DND-41 (cell line): ENCODE data around the gene TIMM50.

Experiments
- ATAC-seq: fragments of 200-7000 bp; cut with Tn5 transposase; 3 replicates; pipeline ENCODE4 v1.9.1; 2021; ENCODE audit warnings: low read depth; ENCODE audit not compliant: insufficient read depth
- DNase-seq: peaks from one replicate; pipeline ENCODE4 v3.0.0-alpha.2; 2020
- H2AFZ ChIP-seq: 2 replicates; pipeline ENCODE4 v1.6.0; 2012; ENCODE audit warnings: low read depth, low read length
- H3K27ac ChIP-seq: 2 replicates; pipeline ENCODE4 v1.5.1; 2012; ENCODE audit warnings: low read length, inconsistent platforms
- H3K27me3 ChIP-seq: fragments of 200-600 bp; sonication (generic); 2 replicates; pipeline ENCODE4 v1.6.0; 2012; ENCODE audit warnings: low read length, mild to moderate bottlenecking, inconsistent platforms; ENCODE audit not compliant: insufficient read depth, poor library complexity
- H3K36me3 ChIP-seq: 2 replicates; pipeline ENCODE4 v1.5.1; 2012; ENCODE audit warnings: low read length, inconsistent platforms; ENCODE audit not compliant: insufficient read depth
- H3K4me1 ChIP-seq: 2 replicates; pipeline ENCODE4 v1.5.1; 2012; ENCODE audit warnings: mild to moderate bottlenecking, low read length; ENCODE audit not compliant: insufficient read depth
- H3K4me2 ChIP-seq: 2 replicates; pipeline ENCODE4 v1.6.0; 2012; ENCODE audit warnings: mild to moderate bottlenecking, moderate library complexity, low read length, inconsistent platforms; ENCODE audit not compliant: insufficient read depth
- H3K4me3 ChIP-seq, 2 experiments: fragments of 200-600 bp in 1 of 2; shearing (Covaris generic) in 1 of 2; 2 replicates each; pipeline ENCODE4 v1.5.1; 2012 to 2016; ENCODE audit warnings: inconsistent platforms in 2 of 2, low read length in 2 of 2, mild to moderate bottlenecking in 2 of 2, low read depth in 1 of 2, moderate library complexity in 1 of 2
- H3K79me2 ChIP-seq: 2 replicates; pipeline ENCODE4 v1.6.0; 2012; ENCODE audit warnings: low read length, inconsistent platforms; ENCODE audit not compliant: insufficient read depth
- H3K9ac ChIP-seq: 2 replicates; pipeline ENCODE4 v1.6.0; 2012; ENCODE audit warnings: low read depth, mild to moderate bottlenecking, inconsistent platforms, low read length, moderate library complexity
- H3K9me3 ChIP-seq: 2 replicates; pipeline ENCODE4 v1.5.1; 2012; ENCODE audit warnings: low read length, moderate library complexity, mild to moderate bottlenecking, inconsistent platforms; ENCODE audit not compliant: insufficient read depth, severe bottlenecking
- H4K20me1 ChIP-seq: 2 replicates; pipeline ENCODE4 v1.6.0; 2012; ENCODE audit warnings: low read length; ENCODE audit not compliant: insufficient read depth
- CTCF ChIP-seq: IDR thresholded peaks from 2 replicates; pipeline ENCODE4 v1.5.1; 2012; ENCODE audit warnings: borderline replicate concordance, low read length, moderate library complexity, mild to moderate bottlenecking; ENCODE audit not compliant: poor library complexity, severe bottlenecking; ENCODE audit errors: extremely low read depth
- EZH2 ChIP-seq: IDR thresholded peaks from 3 replicates; pipeline ENCODE4 v1.6.1; 2012; ENCODE audit warnings: borderline replicate concordance, low read depth, mild to moderate bottlenecking, moderate library complexity, low read length, inconsistent platforms; ENCODE audit not compliant: severe bottlenecking

TIMM50 gene

GRCh38 chr19:39499932-39500331 lies 19.3 kb downstream of the TIMM50 start:
- ATAC-seq (no peak), DNase-seq (no peak)
- H3K4me3 ChIP-seq, result no peak overlapping the region
- peaks cover 5% of the 10 kb centered on the region for H3K4me1 ChIP-seq
- peaks cover 20% of the 10 kb centered on the region for H3K27me3 ChIP-seq
- no peaks in the 10 kb centered on the region for H3K9me3 ChIP-seq
- no peaks in the 10 kb centered on the region for H3K79me2 ChIP-seq
- no peaks in the 10 kb centered on the region for H3K36me3 ChIP-seq
- H3K9ac ChIP-seq, result no peak overlapping the region
- TF ChIP-seq EZH2, result no peak
- no peak for TF ChIP-seq CTCF
- H4K20me1 ChIP-seq, result no peaks in the 10 kb centered on the region
- no peak overlapping the region for H3K4me2 ChIP-seq
- H3K27ac ChIP-seq, result no peak overlapping the region
- H2AFZ ChIP-seq, result no peak overlapping the region

- H3K4me1 ChIP-seq, result peaks cover 5% of the 10 kb centered on the region
- H3K9me3 ChIP-seq, result no peaks in the 10 kb centered on the region
- TF ChIP-seq CTCF (no peak), EZH2 (no peak)
- no peak overlapping the region for H2AFZ ChIP-seq
- H3K79me2 ChIP-seq, result no peaks in the 10 kb centered on the region
- no peak overlapping the region for H3K27ac ChIP-seq
- no peak overlapping the region for H3K9ac ChIP-seq
- H4K20me1 ChIP-seq, result no peaks in the 10 kb centered on the region
- no peak overlapping the region for H3K4me2 ChIP-seq
- ATAC-seq (no peak), DNase-seq (no peak)
- H3K4me3 ChIP-seq, result no peak overlapping the region
- peaks cover 20% of the 10 kb centered on the region for H3K27me3 ChIP-seq
- H3K36me3 ChIP-seq, result no peaks in the 10 kb centered on the region
These were observed 19.9 kb downstream of the TIMM50 start for GRCh38 chr19:39500543-39500942.

- Histone ChIP-seq H3K79me2 (no peaks in the 10 kb centered on the region), H3K9me3 (no peaks in the 10 kb centered on the region), H3K4me2 (no peak overlapping the region), H3K27ac (no peak overlapping the region), H3K36me3 (no peaks in the 10 kb centered on the region), H3K27me3 (peaks cover 17% of the 10 kb centered on the region), H3K9ac (no peak overlapping the region), H2AFZ (no peak overlapping the region), H3K4me3 (no peak overlapping the region), H3K4me1 (peaks cover 5% of the 10 kb centered on the region), H4K20me1 (no peaks in the 10 kb centered on the region)
- DNase-seq, result no peak
- no peak for ATAC-seq
- TF ChIP-seq CTCF, result no peak
- no peak for TF ChIP-seq EZH2
These were observed 20.7 kb downstream of the TIMM50 start for GRCh38 chr19:39501340-39501739.
